Naive B cell (primary cell): ENCODE measurements around the gene SNRPD2. TPM values are rescaled to one million over a fixed set of nuclear protein-coding genes. Genes with fewer than 3 reads are reported as not detected.
A peak's percentile ranks its signal among the peaks of the same experiment; 100 is the strongest.
"Not testable (repeated sequence)": the region's sequence is repeated elsewhere in the genome, so short reads cannot be mapped to it uniquely, and the experiment has no call there.

Experiments used
- ATAC-seq, 2 donors: fragments of 150-1000 bp; cut with Tn5 transposase; 2 replicates each; pipeline ENCODE4 v1.10.0; 2021; ENCODE audit warnings: low read depth in 2 of 2, mild to moderate bottlenecking in 2 of 2, moderate library complexity in 2 of 2
- DNase-seq: peaks from one replicate; pipeline ENCODE4 v3.0.0; 2022
- H3K27ac Mint-ChIP-seq, 6 donors: one replicate each; pipeline ENCODE4 v1.8.0; 2020 to 2022; ENCODE audit warnings: mild to moderate bottlenecking in 6 of 6, mixed read lengths in 6 of 6, moderate library complexity in 5 of 6, inconsistent platforms in 2 of 6
- H3K27me3 Mint-ChIP-seq, 3 donors: one replicate each; pipeline ENCODE4 v1.8.0; 2021 to 2022; ENCODE audit warnings: mixed read lengths in 3 of 3, mild to moderate bottlenecking in 1 of 3
- H3K36me3 Mint-ChIP-seq, 2 donors: one replicate each; pipeline ENCODE4 v1.8.0; 2020 to 2022; ENCODE audit warnings: mixed read lengths in 2 of 2, inconsistent platforms in 1 of 2, mild to moderate bottlenecking in 1 of 2
- H3K4me1 Mint-ChIP-seq, 3 donors: one replicate each; pipeline ENCODE4 v1.8.0; 2020 to 2022; ENCODE audit warnings: mixed read lengths in 3 of 3, inconsistent platforms in 1 of 3, mild to moderate bottlenecking in 1 of 3, moderate library complexity in 1 of 3
- H3K4me3 Mint-ChIP-seq, 8 donors: one replicate each; pipeline ENCODE4 v1.8.0; 2020 to 2022; ENCODE audit warnings: mild to moderate bottlenecking in 8 of 8, mixed read lengths in 8 of 8, moderate library complexity in 8 of 8, inconsistent platforms in 2 of 8
- H3K9me3 Mint-ChIP-seq, 7 donors: one replicate each; pipeline ENCODE4 v1.8.0; 2020 to 2022; ENCODE audit warnings: mixed read lengths in 7 of 7, mild to moderate bottlenecking in 5 of 7, inconsistent platforms in 2 of 7, moderate library complexity in 1 of 7
- polyA plus RNA-seq, 6 donors: library from polyadenylated mRNA; unstranded; fragments of 300-500 nt; fragmentation: Illumina TruSeq; gene quantifications; one replicate each; pipeline ENCODE4 v1.2.3, GENCODE V29; 2021; ENCODE audit warnings: low read depth in 6 of 6

Gene SNRPD2
- polyA plus RNA-seq, 6 donors from 2014 or later: 808 to 1,139 (median 906) TPM

- peak overlapping the region in 1 of 8 donors; percentile 86 for H3K4me3 Mint-ChIP-seq
- peaks cover 8 to 11% of the 10 kb centered on the region in 2 donors for H3K36me3 Mint-ChIP-seq
- no peaks in the 10 kb centered on the region for H3K9me3 Mint-ChIP-seq
- H3K27me3 Mint-ChIP-seq: no peaks in the 10 kb centered on the region
- peaks cover 35 to 46% (median 39%) of the 10 kb centered on the region in 3 donors for H3K4me1 Mint-ChIP-seq
- ATAC-seq: no peak
- H3K27ac Mint-ChIP-seq: peak overlapping the region in 2 of 6 donors; percentile 54 to 89
- DNase-seq: no peak
Observed at GRCh38 chr19:45715139-45715538, 23.4 kb upstream of the SNRPD2 start.

GRCh38 chr19:45713141-45713540 lies 21.4 kb upstream of the SNRPD2 start:
- Mint-ChIP-seq H3K36me3 (peaks cover 0 to 11% of the 10 kb centered on the region in 2 donors), H3K4me1 (peaks cover 29 to 39% (median 38%) of the 10 kb centered on the region in 3 donors), H3K9me3 (no peaks in the 10 kb centered on the region), H3K27ac (no peak overlapping the region), H3K27me3 (no peaks in the 10 kb centered on the region), H3K4me3 (no peak overlapping the region)
- DNase-seq (no peak), ATAC-seq (no peak)

- no peak overlapping the region for H3K27ac Mint-ChIP-seq
- peaks cover 27 to 36% (median 34%) of the 10 kb centered on the region in 3 donors for H3K4me1 Mint-ChIP-seq
- no peak for DNase-seq
- H3K27me3 Mint-ChIP-seq: no peaks in the 10 kb centered on the region
- H3K4me3 Mint-ChIP-seq: no peak overlapping the region
- peaks cover 0 to 11% of the 10 kb centered on the region in 2 donors for H3K36me3 Mint-ChIP-seq
- H3K9me3 Mint-ChIP-seq: no peaks in the 10 kb centered on the region
- no peak for ATAC-seq
Observed at GRCh38 chr19:45712699-45713067, 20.9 kb upstream of the SNRPD2 start.

- ATAC-seq (no peak), DNase-seq (no peak)
- H3K9me3 Mint-ChIP-seq: no peaks in the 10 kb centered on the region
- no peak overlapping the region for H3K27ac Mint-ChIP-seq
- H3K27me3 Mint-ChIP-seq: no peaks in the 10 kb centered on the region
- H3K36me3 Mint-ChIP-seq: peaks cover 0 to 11% of the 10 kb centered on the region in 2 donors
- H3K4me3 Mint-ChIP-seq: no peak overlapping the region
- H3K4me1 Mint-ChIP-seq: peaks cover 23 to 32% (median 31%) of the 10 kb centered on the region in 3 donors
Observed at GRCh38 chr19:45711851-45712698, 20.3 kb upstream of the SNRPD2 start.

GRCh38 chr19:45710356-45711130 lies 18.8 kb upstream of the SNRPD2 start:
- H3K4me1 Mint-ChIP-seq: peaks cover 9 to 30% (median 27%) of the 10 kb centered on the region in 3 donors
- H3K4me3 Mint-ChIP-seq: peak overlapping the region in 1 of 8 donors; percentile 43
- H3K27me3 Mint-ChIP-seq: no peaks in the 10 kb centered on the region
- H3K9me3 Mint-ChIP-seq: no peaks in the 10 kb centered on the region
- ATAC-seq (no peak), DNase-seq (no peak)
- H3K36me3 Mint-ChIP-seq: peaks cover 0 to 11% of the 10 kb centered on the region in 2 donors
- peak overlapping the region in 3 of 6 donors; percentile 3 to 91 (median 60) for H3K27ac Mint-ChIP-seq

GRCh38 chr19:45705710-45706415 lies 14.1 kb upstream of the SNRPD2 start:
- DNase-seq: no peak
- ATAC-seq: no peak
- Mint-ChIP-seq H3K36me3 (peaks cover 0 to 13% of the 10 kb centered on the region in 2 donors), H3K4me3 (peak overlapping the region in 3 of 8 donors; percentile 18 to 66 (median 53)), H3K27me3 (no peaks in the 10 kb centered on the region), H3K27ac (peak overlapping the region in 5 of 6 donors; percentile 11 to 73 (median 53)), H3K9me3 (no peaks in the 10 kb centered on the region), H3K4me1 (peaks cover 7 to 34% (median 23%) of the 10 kb centered on the region in 3 donors)

GRCh38 chr19:45705115-45705514 lies 13.4 kb upstream of the SNRPD2 start:
- Mint-ChIP-seq H3K4me3 (no peak overlapping the region), H3K36me3 (peaks cover 0 to 7% of the 10 kb centered on the region in 2 donors), H3K4me1 (peaks cover 2 to 28% (median 16%) of the 10 kb centered on the region in 3 donors), H3K27ac (no peak overlapping the region), H3K27me3 (no peaks in the 10 kb centered on the region), H3K9me3 (no peaks in the 10 kb centered on the region)
- no peak for DNase-seq
- no peak for ATAC-seq

- Mint-ChIP-seq H3K27ac (no peak overlapping the region), H3K9me3 (no peaks in the 10 kb centered on the region), H3K4me1 (peaks cover 7 to 17% (median 13%) of the 10 kb centered on the region in 3 donors), H3K27me3 (no peaks in the 10 kb centered on the region), H3K4me3 (no peak overlapping the region), H3K36me3 (peaks cover 0 to 15% of the 10 kb centered on the region in 2 donors)
- ATAC-seq: no peak
- no peak for DNase-seq
Observed at GRCh38 chr19:45701676-45702075, 9.9 kb upstream of the SNRPD2 start.

- Mint-ChIP-seq H3K4me3 (peak overlapping the region; percentile 87 to 100 (median 97)), H3K27me3 (no peaks in the 10 kb centered on the region), H3K9me3 (no peaks in the 10 kb centered on the region), H3K36me3 (peaks cover 0 to 16% of the 10 kb centered on the region in 2 donors), H3K4me1 (peaks cover 15 to 32% (median 20%) of the 10 kb centered on the region in 3 donors), H3K27ac (peak overlapping the region; percentile 96 to 99 (median 99))
- ATAC-seq (no peak), DNase-seq (peak; percentile 66)
Observed at GRCh38 chr19:45693106-45693788, 1.5 kb upstream of the SNRPD2 start.

GRCh38 chr19:45692187-45693105 lies 693 bp upstream of the SNRPD2 start, which contains the start of gene QPCTL:
TSS of gene QPCTL (plus strand) at chr19:45692666. CDS start at chr19:45692704, 38 bp downstream.
- Mint-ChIP-seq H3K36me3 (peaks cover 0 to 11% of the 10 kb centered on the region in 2 donors), H3K4me3 (peak within 1 kb of the TSS; percentile 87 to 100 (median 97)), H3K27ac (peak within 1 kb of the TSS; percentile 96 to 99 (median 99)), H3K27me3 (no peaks in the 10 kb centered on the region), H3K9me3 (no peaks in the 10 kb centered on the region), H3K4me1 (peaks cover 12 to 32% (median 20%) of the 10 kb centered on the region in 3 donors)
- ATAC-seq (peak; percentile 81 to 84), DNase-seq (peak; percentile 97)

- no peak overlapping the region for H3K4me3 Mint-ChIP-seq
- H3K4me1 Mint-ChIP-seq: peaks cover 7 to 22% (median 10%) of the 10 kb centered on the region in 3 donors
- DNase-seq: no peak
- no peak for ATAC-seq
- no peaks in the 10 kb centered on the region for H3K9me3 Mint-ChIP-seq
- peaks cover 0 to 8% of the 10 kb centered on the region in 2 donors for H3K36me3 Mint-ChIP-seq
- H3K27me3 Mint-ChIP-seq: no peaks in the 10 kb centered on the region
- no peak overlapping the region for H3K27ac Mint-ChIP-seq
Observed at GRCh38 chr19:45687599-45687998, 4.2 kb downstream of the SNRPD2 start.

- H3K4me3 Mint-ChIP-seq: peak overlapping the region in 1 of 8 donors; percentile 12
- not testable (repeated sequence) for H3K36me3 Mint-ChIP-seq
Observed at GRCh38 chr19:45685045-45685444, 6.7 kb downstream of the SNRPD2 start.

More at GRCh38 chr19:45685045-45685444, 6.7 kb downstream of the SNRPD2 start:
- not testable (repeated sequence) for H3K27me3 Mint-ChIP-seq, ATAC-seq, H3K27ac Mint-ChIP-seq, DNase-seq, H3K9me3 Mint-ChIP-seq
- peaks cover 9 to 16% (median 12%) of the 10 kb centered on the region in 3 donors for H3K4me1 Mint-ChIP-seq
